ENCODE data around the gene PUM2.

Gene PUM2

GRCh38 chr2:20210462-20210861 lies 140.2 kb downstream of the PUM2 start:
- TF ChIP-seq PKNOX1 (IDR thresholded peaks at IDR 0.05), result no peak
- TF ChIP-seq ELF4 (IDR thresholded peaks at IDR 0.05), result no peak
- no peak for TF ChIP-seq FOXM1 (IDR thresholded peaks at IDR 0.05; ENCODE audit: borderline replicate concordance)
- no peak for TF ChIP-seq ARNT (IDR thresholded peaks at IDR 0.05)
- no peak for TF ChIP-seq CTBP1 (IDR thresholded peaks at IDR 0.05; ENCODE audit: borderline replicate concordance)
- no peak for TF ChIP-seq NFRKB (IDR thresholded peaks at IDR 0.05)
- no peak for TF ChIP-seq BHLHE40 (IDR thresholded peaks at IDR 0.05; ENCODE audit: borderline replicate concordance)
- TF ChIP-seq LEF1 (IDR thresholded peaks at IDR 0.05; ENCODE audit: borderline replicate concordance), result no peak
- TF ChIP-seq L3MBTL2 (conservative IDR thresholded peaks at IDR 0.05), result no peak
- no peak for TF ChIP-seq ZNF384 (IDR thresholded peaks at IDR 0.05)
- no peak for TF ChIP-seq HDGF (IDR thresholded peaks at IDR 0.05; ENCODE audit: borderline replicate concordance)
- TF ChIP-seq FOXA1 (IDR thresholded peaks at IDR 0.05), result no peak
- TF ChIP-seq SUZ12 (IDR thresholded peaks at IDR 0.05), result no peak
- TF ChIP-seq SP1 (IDR thresholded peaks at IDR 0.05), result no peak
- no peak for TF ChIP-seq TARDBP (IDR thresholded peaks at IDR 0.05)
- no peak for TF ChIP-seq FOXK2 (IDR thresholded peaks at IDR 0.05)
- POLR2A ChIA-PET, result interaction anchor here (1.9 kb wide), 1 partner anchor 13 kb away, joined by 6 read pairs; no protein-coding TSS in a partner anchor
- DNase-seq (ENCODE audit: extremely low spot score), result no peak
- CTCF ChIA-PET, result no interaction called here

GRCh38 chr2:20209373-20210109 lies 141.1 kb downstream of the PUM2 start:
- ChIA-PET POLR2A (interaction anchor here (1.9 kb wide), 1 partner anchor 14 kb away, joined by 6 read pairs; no protein-coding TSS in a partner anchor), CTCF (no interaction called here)
- TF ChIP-seq ELF4 (IDR thresholded peaks at IDR 0.05) (no peak), ZNF384 (IDR thresholded peaks at IDR 0.05) (no peak), TARDBP (IDR thresholded peaks at IDR 0.05) (no peak), FOXK2 (IDR thresholded peaks at IDR 0.05) (no peak), FOXM1 (IDR thresholded peaks at IDR 0.05; ENCODE audit: borderline replicate concordance) (no peak), SUZ12 (IDR thresholded peaks at IDR 0.05) (no peak), SP1 (IDR thresholded peaks at IDR 0.05) (no peak), BHLHE40 (IDR thresholded peaks at IDR 0.05; ENCODE audit: borderline replicate concordance) (no peak), NFRKB (IDR thresholded peaks at IDR 0.05) (no peak), ARNT (IDR thresholded peaks at IDR 0.05) (no peak), LEF1 (IDR thresholded peaks at IDR 0.05; ENCODE audit: borderline replicate concordance) (no peak), FOXA1 (IDR thresholded peaks at IDR 0.05) (no peak), L3MBTL2 (conservative IDR thresholded peaks at IDR 0.05) (no peak), HDGF (IDR thresholded peaks at IDR 0.05; ENCODE audit: borderline replicate concordance) (no peak), PKNOX1 (IDR thresholded peaks at IDR 0.05) (no peak), CTBP1 (IDR thresholded peaks at IDR 0.05; ENCODE audit: borderline replicate concordance) (no peak)
- DNase-seq (ENCODE audit: extremely low spot score), result no peak

- DNase-seq (ENCODE audit: extremely low spot score), result no peak
- ChIA-PET CTCF (no interaction called here), POLR2A (interaction anchor here (1.1 kb wide), 1 partner anchor 16 kb away, joined by 3 read pairs; the partner anchor contains the start of gene SDC1)
- TF ChIP-seq TARDBP (IDR thresholded peaks at IDR 0.05) (no peak), HDGF (IDR thresholded peaks at IDR 0.05; ENCODE audit: borderline replicate concordance) (no peak)
Measured at GRCh38 chr2:20208476-20208859, 142.2 kb downstream of the PUM2 start.

GRCh38 chr2:20207051-20207450 lies 143.6 kb downstream of the PUM2 start:
- POLR2A ChIA-PET, result no interaction called here

GRCh38 chr2:20205915-20206524 lies 144.6 kb downstream of the PUM2 start:
- ChIA-PET POLR2A (no interaction called here), CTCF (no interaction called here)
- no peak for TF ChIP-seq PKNOX1 (IDR thresholded peaks at IDR 0.05)
- no peak for TF ChIP-seq SP1 (IDR thresholded peaks at IDR 0.05)
- TF ChIP-seq ARNT (IDR thresholded peaks at IDR 0.05), result no peak
- no peak for TF ChIP-seq SUZ12 (IDR thresholded peaks at IDR 0.05)
- no peak for TF ChIP-seq TARDBP (IDR thresholded peaks at IDR 0.05)
- no peak for TF ChIP-seq LEF1 (IDR thresholded peaks at IDR 0.05; ENCODE audit: borderline replicate concordance)
- TF ChIP-seq ELF4 (IDR thresholded peaks at IDR 0.05), result no peak
- TF ChIP-seq FOXM1 (IDR thresholded peaks at IDR 0.05; ENCODE audit: borderline replicate concordance), result no peak
- no peak for TF ChIP-seq NFRKB (IDR thresholded peaks at IDR 0.05)
- no peak for TF ChIP-seq L3MBTL2 (conservative IDR thresholded peaks at IDR 0.05)
- TF ChIP-seq FOXA1 (IDR thresholded peaks at IDR 0.05), result no peak
- TF ChIP-seq FOXK2 (IDR thresholded peaks at IDR 0.05), result no peak
- no peak for TF ChIP-seq ZNF384 (IDR thresholded peaks at IDR 0.05)
- no peak for TF ChIP-seq BHLHE40 (IDR thresholded peaks at IDR 0.05; ENCODE audit: borderline replicate concordance)
- TF ChIP-seq HDGF (IDR thresholded peaks at IDR 0.05; ENCODE audit: borderline replicate concordance), result no peak
- DNase-seq (ENCODE audit: extremely low spot score), result no peak

More at GRCh38 chr2:20207051-20207450, 143.6 kb downstream of the PUM2 start:
- no peak for DNase-seq (ENCODE audit: extremely low spot score)
- CTCF ChIA-PET, result no interaction called here
- TF ChIP-seq FOXK2 (IDR thresholded peaks at IDR 0.05), result no peak
- TF ChIP-seq HDGF (IDR thresholded peaks at IDR 0.05; ENCODE audit: borderline replicate concordance), result no peak
- no peak for TF ChIP-seq LEF1 (IDR thresholded peaks at IDR 0.05; ENCODE audit: borderline replicate concordance)
- TF ChIP-seq ELF4 (IDR thresholded peaks at IDR 0.05), result no peak
- TF ChIP-seq FOXM1 (IDR thresholded peaks at IDR 0.05; ENCODE audit: borderline replicate concordance), result no peak
- TF ChIP-seq ZNF384 (IDR thresholded peaks at IDR 0.05), result no peak
- TF ChIP-seq TARDBP (IDR thresholded peaks at IDR 0.05), result no peak
